Activated T-cell treated with anti-CD3 and anti-CD28 coated beads, Interleukin-2, amount 50 U/mL, for 24 hours (primary cell): ENCODE measurements around the gene DCP1B.
A peak's percentile ranks its signal among the peaks of the same experiment; 100 is the strongest.

Experiments used
- DNase-seq: peaks from one replicate; pipeline ENCODE4 v3.0.0-alpha.2; 2020
- H3K27ac Mint-ChIP-seq: 2 replicates; pipeline ENCODE4 v1.8.0; 2020; ENCODE audit warnings: mild to moderate bottlenecking, mixed read lengths
- H3K27me3 Mint-ChIP-seq: 2 replicates; pipeline ENCODE4 v1.8.0; 2020; ENCODE audit warnings: mixed read lengths
- H3K36me3 Mint-ChIP-seq: 2 replicates; pipeline ENCODE4 v1.8.0; 2020; ENCODE audit warnings: low read depth, mixed read lengths
- H3K4me1 Mint-ChIP-seq: 2 replicates; pipeline ENCODE4 v1.8.0; 2020; ENCODE audit warnings: low read depth, mixed read lengths
- H3K4me3 Mint-ChIP-seq: 2 replicates; pipeline ENCODE4 v1.8.0; 2020; ENCODE audit warnings: mild to moderate bottlenecking, moderate library complexity, mixed read lengths
- H3K9me3 Mint-ChIP-seq: 2 replicates; pipeline ENCODE4 v1.8.0; 2020; ENCODE audit warnings: mixed read lengths

DCP1B gene

GRCh38 chr12:2008677-2009076 is 4.4 kb upstream of the DCP1B start:
- peaks cover 13% of the 10 kb centered on the region for H3K4me1 Mint-ChIP-seq
- H3K36me3 Mint-ChIP-seq: peaks cover 7% of the 10 kb centered on the region
- H3K4me3 Mint-ChIP-seq: no peak overlapping the region
- H3K27ac Mint-ChIP-seq: no peak overlapping the region
- no peaks in the 10 kb centered on the region for H3K27me3 Mint-ChIP-seq
- H3K9me3 Mint-ChIP-seq: no peaks in the 10 kb centered on the region
- no peak for DNase-seq

DNA sequence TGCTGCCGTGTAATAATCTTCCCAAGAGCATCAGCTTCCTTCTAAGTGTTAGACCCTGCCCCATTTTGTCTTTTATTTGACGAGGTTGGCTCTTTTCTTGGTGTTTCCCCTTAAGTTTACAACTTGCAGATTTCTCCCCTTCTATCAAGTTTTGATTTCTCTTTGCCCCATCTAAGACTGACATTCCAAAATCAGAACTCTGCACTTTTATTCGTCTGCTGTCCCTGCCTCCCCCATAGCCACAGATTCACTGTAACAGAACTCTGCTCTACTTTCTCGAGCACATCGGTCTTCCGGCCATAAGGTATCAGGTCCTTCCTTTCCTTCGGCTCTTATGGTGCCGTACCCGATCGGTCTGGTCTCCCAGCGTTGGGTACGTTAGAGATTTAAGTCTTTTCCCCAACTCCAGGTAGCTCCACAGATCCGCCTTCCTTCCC is 563 bp downstream of the DCP1B start:
- H3K4me1 Mint-ChIP-seq: peaks cover 39% of the 10 kb centered on the region
- H3K36me3 Mint-ChIP-seq: peaks cover 9% of the 10 kb centered on the region
- peak overlapping the region; percentile 100 for H3K4me3 Mint-ChIP-seq
- no peak for DNase-seq
- H3K27me3 Mint-ChIP-seq: no peaks in the 10 kb centered on the region
- H3K27ac Mint-ChIP-seq: peak overlapping the region; percentile 98
- no peaks in the 10 kb centered on the region for H3K9me3 Mint-ChIP-seq

GRCh38 chr12:1995205-1995896 is 8.9 kb downstream of the DCP1B start:
- Mint-ChIP-seq H3K4me1 (peaks cover 51% of the 10 kb centered on the region), H3K36me3 (peaks cover 66% of the 10 kb centered on the region), H3K4me3 (no peak overlapping the region), H3K27ac (peak overlapping the region; percentile 48), H3K9me3 (no peaks in the 10 kb centered on the region), H3K27me3 (no peaks in the 10 kb centered on the region)
- no peak for DNase-seq

- no peak for DNase-seq
- H3K27me3 Mint-ChIP-seq: no peaks in the 10 kb centered on the region
- H3K4me1 Mint-ChIP-seq: peaks cover 48% of the 10 kb centered on the region
- H3K4me3 Mint-ChIP-seq: no peak overlapping the region
- H3K27ac Mint-ChIP-seq: peak overlapping the region; percentile 9
- H3K36me3 Mint-ChIP-seq: peaks cover 74% of the 10 kb centered on the region
- H3K9me3 Mint-ChIP-seq: no peaks in the 10 kb centered on the region
These were observed 9.7 kb downstream of the DCP1B start for GRCh38 chr12:1994429-1995143.

DNA sequence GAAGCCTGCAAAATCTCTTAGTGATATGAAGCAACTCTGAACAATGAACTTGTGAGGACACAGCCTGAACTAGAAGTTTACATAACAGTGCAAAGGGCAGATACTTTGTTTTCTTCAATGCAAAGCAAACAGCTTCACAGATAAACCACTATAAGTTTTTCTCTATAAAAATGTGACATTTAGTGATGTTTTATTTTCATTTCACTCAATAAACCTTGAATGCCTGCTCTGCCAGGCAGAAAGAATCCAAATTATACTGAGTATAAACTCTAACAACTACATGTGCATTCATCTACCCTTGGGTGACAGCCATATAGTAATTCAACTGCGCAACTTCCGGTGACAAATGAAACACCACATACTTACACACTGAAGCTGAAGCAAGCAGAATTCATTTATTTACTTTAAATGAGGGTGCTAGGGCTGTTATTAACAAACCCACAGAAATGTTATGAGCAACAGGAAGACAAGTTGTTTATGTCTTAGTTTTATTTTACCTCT is 10.3 kb downstream of the DCP1B start:
- no peak for DNase-seq
- Mint-ChIP-seq H3K36me3 (peaks cover 79% of the 10 kb centered on the region), H3K9me3 (no peaks in the 10 kb centered on the region), H3K4me3 (no peak overlapping the region), H3K27me3 (no peaks in the 10 kb centered on the region), H3K27ac (peak overlapping the region; percentile 9), H3K4me1 (peaks cover 47% of the 10 kb centered on the region)

DNA sequence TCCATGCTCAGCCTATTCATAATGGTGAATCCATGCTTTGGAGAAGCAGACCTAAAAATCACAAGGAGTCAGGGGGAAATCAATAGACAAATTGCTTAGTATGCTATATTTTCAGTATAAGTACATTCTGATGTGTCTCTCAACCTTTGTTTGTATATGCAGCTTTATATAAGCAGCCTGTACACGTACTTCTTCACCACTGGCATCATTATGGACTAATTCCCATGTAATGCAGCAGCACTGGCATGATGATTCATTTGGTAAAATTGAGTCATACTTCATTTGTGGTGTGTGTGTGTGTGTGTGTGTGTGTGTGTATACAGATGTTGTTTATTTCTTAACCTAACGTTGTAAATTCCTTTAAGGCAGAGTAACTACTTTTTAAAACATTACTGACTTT is 10.9 kb downstream of the DCP1B start:
- Mint-ChIP-seq H3K27me3 (no peaks in the 10 kb centered on the region), H3K36me3 (peaks cover 85% of the 10 kb centered on the region), H3K27ac (no peak overlapping the region), H3K9me3 (no peaks in the 10 kb centered on the region), H3K4me3 (no peak overlapping the region), H3K4me1 (peaks cover 44% of the 10 kb centered on the region)
- DNase-seq: no peak

DNA sequence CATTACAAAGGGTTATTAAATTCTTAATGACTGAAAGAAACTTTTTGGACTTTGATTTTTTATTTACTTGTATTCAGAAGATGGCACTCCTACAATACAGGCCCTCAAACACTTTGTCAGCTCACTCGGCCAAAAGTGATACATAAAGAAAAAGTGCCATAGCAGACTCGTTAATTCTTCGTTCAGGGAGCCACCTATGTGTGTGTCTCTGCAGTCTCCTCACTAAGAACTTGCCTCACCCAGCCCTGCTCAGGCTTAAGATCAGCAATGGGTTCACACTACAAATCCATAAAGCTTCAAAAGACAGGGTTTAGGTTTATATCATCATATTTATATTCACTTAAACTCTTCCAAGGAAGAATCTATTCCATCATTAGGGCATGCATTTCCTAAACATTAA is 11.5 kb downstream of the DCP1B start:
- no peaks in the 10 kb centered on the region for H3K9me3 Mint-ChIP-seq
- H3K4me1 Mint-ChIP-seq: peaks cover 39% of the 10 kb centered on the region
- H3K27me3 Mint-ChIP-seq: no peaks in the 10 kb centered on the region
- no peak overlapping the region for H3K27ac Mint-ChIP-seq
- peaks cover 89% of the 10 kb centered on the region for H3K36me3 Mint-ChIP-seq
- H3K4me3 Mint-ChIP-seq: no peak overlapping the region
- no peak for DNase-seq

- Mint-ChIP-seq H3K9me3 (peaks cover 22% of the 10 kb centered on the region), H3K4me3 (no peak overlapping the region), H3K36me3 (peaks cover 89% of the 10 kb centered on the region), H3K27ac (no peak overlapping the region), H3K27me3 (no peaks in the 10 kb centered on the region), H3K4me1 (peaks cover 16% of the 10 kb centered on the region)
- DNase-seq: no peak
These were observed 15.1 kb downstream of the DCP1B start for GRCh38 chr12:1989111-1989510.

GRCh38 chr12:1984759-1985158 is 19.5 kb downstream of the DCP1B start:
- Mint-ChIP-seq H3K9me3 (peaks cover 24% of the 10 kb centered on the region), H3K4me3 (no peak overlapping the region), H3K4me1 (no peaks in the 10 kb centered on the region), H3K27me3 (no peaks in the 10 kb centered on the region), H3K27ac (no peak overlapping the region), H3K36me3 (peaks cover 73% of the 10 kb centered on the region)
- no peak for DNase-seq

GRCh38 chr12:1980282-1980681 is 24.0 kb downstream of the DCP1B start:
- Mint-ChIP-seq H3K27ac (no peak overlapping the region), H3K4me3 (no peak overlapping the region), H3K36me3 (peaks cover 38% of the 10 kb centered on the region), H3K4me1 (peaks cover 2% of the 10 kb centered on the region), H3K9me3 (peaks cover 14% of the 10 kb centered on the region), H3K27me3 (no peaks in the 10 kb centered on the region)
- DNase-seq: no peak

DNA sequence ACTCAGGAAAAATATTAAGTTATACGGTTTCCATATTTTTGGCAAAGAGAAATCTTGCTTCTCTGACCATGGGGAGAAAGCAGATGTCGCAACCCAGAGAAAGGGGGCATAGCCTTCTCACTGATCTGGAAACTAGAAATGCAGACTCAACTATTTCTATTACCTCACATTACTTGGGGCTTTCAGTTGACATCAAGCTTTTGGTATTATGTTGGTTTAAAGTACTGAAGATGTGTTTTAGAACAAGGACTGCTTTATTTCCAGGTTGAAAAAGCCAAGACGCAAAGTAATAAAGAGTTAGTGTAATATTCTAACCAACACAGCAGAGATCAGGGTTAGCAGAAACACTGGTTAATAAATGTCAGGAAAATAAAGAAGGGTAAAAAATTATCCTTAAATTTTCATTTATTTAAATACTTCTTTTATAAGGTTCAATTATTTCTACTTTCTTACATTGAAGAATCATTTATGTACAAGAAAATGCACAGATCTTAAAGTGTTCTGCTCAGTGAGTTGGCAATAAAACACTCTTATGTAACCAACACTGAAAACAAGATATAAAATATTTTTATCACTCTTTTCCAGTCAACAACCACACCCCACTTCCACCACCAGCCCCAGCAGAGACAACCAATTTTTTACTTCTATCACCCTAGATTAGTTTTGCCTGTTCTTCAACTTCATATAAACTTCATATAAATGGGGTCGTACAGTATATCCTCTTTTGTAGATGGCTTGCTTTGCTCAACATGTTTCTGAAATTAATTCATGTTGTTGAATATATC is 26.0 kb downstream of the DCP1B start:
- DNase-seq: no peak
- Mint-ChIP-seq H3K27ac (no peak overlapping the region), H3K27me3 (no peaks in the 10 kb centered on the region), H3K9me3 (no peaks in the 10 kb centered on the region), H3K4me3 (no peak overlapping the region), H3K36me3 (peaks cover 19% of the 10 kb centered on the region), H3K4me1 (peaks cover 2% of the 10 kb centered on the region)

GRCh38 chr12:1977588-1977987 is 26.7 kb downstream of the DCP1B start:
- H3K9me3 Mint-ChIP-seq: no peaks in the 10 kb centered on the region

DNA sequence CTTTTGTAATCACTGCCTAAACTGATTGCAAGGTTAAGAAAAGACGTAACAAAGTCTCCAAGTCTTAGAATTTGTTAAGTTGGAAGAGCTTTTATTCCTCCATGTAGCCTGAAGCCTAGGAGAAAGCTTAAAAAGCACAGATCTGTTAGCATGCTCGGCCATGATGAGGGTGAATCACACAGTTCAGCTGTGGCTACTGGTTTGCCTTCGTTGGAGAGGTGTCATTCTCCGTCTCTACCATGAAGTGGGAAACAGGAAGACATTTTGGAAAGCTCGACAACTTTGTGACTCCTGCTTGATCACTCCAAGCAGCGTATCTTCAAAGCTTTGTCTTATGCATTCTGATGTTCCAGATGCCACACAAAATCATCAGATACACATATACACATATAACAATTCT is 27.1 kb downstream of the DCP1B start:
- no peak overlapping the region for H3K27ac Mint-ChIP-seq
- H3K27me3 Mint-ChIP-seq: no peaks in the 10 kb centered on the region
- no peak overlapping the region for H3K4me3 Mint-ChIP-seq
- peaks cover 2% of the 10 kb centered on the region for H3K4me1 Mint-ChIP-seq
- H3K9me3 Mint-ChIP-seq: no peaks in the 10 kb centered on the region
- no peak for DNase-seq
- H3K36me3 Mint-ChIP-seq: peaks cover 15% of the 10 kb centered on the region

More at GRCh38 chr12:1977588-1977987, 26.7 kb downstream of the DCP1B start:
- peaks cover 2% of the 10 kb centered on the region for H3K4me1 Mint-ChIP-seq
- peaks cover 15% of the 10 kb centered on the region for H3K36me3 Mint-ChIP-seq
- DNase-seq: no peak
- H3K27me3 Mint-ChIP-seq: no peaks in the 10 kb centered on the region
- H3K27ac Mint-ChIP-seq: no peak overlapping the region
- no peak overlapping the region for H3K4me3 Mint-ChIP-seq

GRCh38 chr12:1974812-1975211 is 29.4 kb downstream of the DCP1B start:
- Mint-ChIP-seq H3K27me3 (no peaks in the 10 kb centered on the region), H3K4me3 (no peak overlapping the region), H3K27ac (no peak overlapping the region), H3K9me3 (no peaks in the 10 kb centered on the region), H3K36me3 (peaks cover 8% of the 10 kb centered on the region), H3K4me1 (peaks cover 2% of the 10 kb centered on the region)
- DNase-seq: no peak
